Nucleus accumbens (tissue), 56 donors: ENCODE results near the gene ZNHIT2.

Experiments
- DNase-seq, 56 donors: peaks; one replicate each; lab custom pipeline; 2025; lab: John Stamatoyannopoulos, UW

Gene ZNHIT2

GRCh38 chr11:65109231-65110198, 8.0 kb downstream of the ZNHIT2 start:
- no peak for DNase-seq

- no peak for DNase-seq
These were observed 8.9 kb downstream of the ZNHIT2 start for GRCh38 chr11:65108469-65109123.

GRCh38 chr11:65107751-65108468, 9.6 kb downstream of the ZNHIT2 start:
- DNase-seq: no peak

GRCh38 chr11:65107078-65107477, 10.4 kb downstream of the ZNHIT2 start:
- DNase-seq: no peak

GRCh38 chr11:65104628-65105027, 12.9 kb downstream of the ZNHIT2 start:
- peak in 3 of 56 donors; percentile 1 to 17 (median 11) for DNase-seq

GRCh38 chr11:65103476-65103875, 14.0 kb downstream of the ZNHIT2 start:
- no peak for DNase-seq

GRCh38 chr11:65102142-65103095, 15.1 kb downstream of the ZNHIT2 start:
- DNase-seq: peak in 31 of 56 donors; percentile 9 to 68 (median 36)

GRCh38 chr11:65100674-65101350, 16.7 kb downstream of the ZNHIT2 start:
- DNase-seq: no peak

GRCh38 chr11:65096926-65097325, 20.6 kb downstream of the ZNHIT2 start:
- DNase-seq: peak in 1 of 56 donors; percentile 51

- peak in 55 of 56 donors; percentile 54 to 92 (median 79) for DNase-seq
These were observed 21.3 kb downstream of the ZNHIT2 start, which contains the start of gene VPS51 for GRCh38 chr11:65095974-65096806. VPS51 (plus strand) TSS chr11:65096214; CDS start chr11:65096251, 37 bp downstream.

GRCh38 chr11:65095427-65095826, 22.1 kb downstream of the ZNHIT2 start:
- no peak for DNase-seq

- DNase-seq: peak in 34 of 56 donors; percentile 5 to 73 (median 36)
These were observed 26.9 kb downstream of the ZNHIT2 start for GRCh38 chr11:65090628-65091027.

GRCh38 chr11:65089621-65090020, 27.9 kb downstream of the ZNHIT2 start:
- DNase-seq: no peak

GRCh38 chr11:65087827-65088226, 29.7 kb downstream of the ZNHIT2 start:
- no peak for DNase-seq

GRCh38 chr11:65087216-65087615, 30.3 kb downstream of the ZNHIT2 start:
- no peak for DNase-seq

GRCh38 chr11:65086809-65087208, 30.7 kb downstream of the ZNHIT2 start:
- DNase-seq: no peak

- no peak for DNase-seq
These were observed 32.1 kb downstream of the ZNHIT2 start for GRCh38 chr11:65085446-65085845.
